ENCODE measurements around the gene PSMB1. TPM values are rescaled to one million over a fixed set of nuclear protein-coding genes. Genes with fewer than 3 reads are reported as not detected.

PSMB1 gene
- total and polyA plus RNA-seq, 9 of the 15 experiments (the other 6 are each of a cell fraction or from before 2014, with no cell fraction given): 447 to 2,953 (median 884) TPM

GRCh38 chr6:170545405-170545804 is 7.7 kb downstream of the PSMB1 start:
- peaks cover 96% of the 10 kb centered on the region for H3K79me2 ChIP-seq (ENCODE audit: control insufficient read depth, insufficient read depth, low read length)
- peaks cover 100% of the 10 kb centered on the region for H3K36me3 ChIP-seq (ENCODE audit: control insufficient read depth, insufficient read depth, low read length)
- POLR2A ChIA-PET: interaction anchor here (1.0 to 1.6 kb wide), 3 partner anchors 7 to 17 kb away, joined by 3 to 4 read pairs (median 3); partner anchors contain the start of gene PSMB1
- DNase-seq (ENCODE audit: extremely low read depth in 1 of 4, low spot score in 3 of 4): no peak
- CTCF ChIA-PET (ENCODE audit: low intra/inter-chr PET ratio): interaction anchor here (0.6 kb wide), 1 partner anchor 823 kb away, joined by 3 read pairs; no protein-coding TSS in a partner anchor
- H3K27ac ChIP-seq (ENCODE audit: extremely low read depth, low read depth, low read length): no peak overlapping the region
- TF ChIP-seq ZBTB26 (CRISPR knock-in tag; IDR thresholded peaks at IDR 0.05): no peak
- 0 out of 2 replicates have a peak, but pooled peaks have one; percentile 15 for TF ChIP-seq RBFOX2 (IDR thresholded peaks at IDR 0.05; ENCODE audit: low read depth, low read length)
- in situ Hi-C loops (cut with MboI): no loop called here
- intact Hi-C loops (cut with micrococcal nuclease): no loop called here
- H3K9ac ChIP-seq (ENCODE audit: insufficient read depth in 1 of 2, low read depth in 2 of 2, low read length in 2 of 2): no peak overlapping the region
- FAIRE-seq: no peak
- no peak overlapping the region for H2AFZ ChIP-seq (ENCODE audit: low read depth, low read length)
- no peaks in the 10 kb centered on the region for H3K27me3 ChIP-seq (ENCODE audit: control insufficient read depth in 2 of 2, insufficient read depth in 2 of 2, low read length in 2 of 2)
- ATAC-seq: no peak
- BruUV-seq (replicated peaks): no TSS peak
- peaks cover 30% of the 10 kb centered on the region for H4K20me1 ChIP-seq (replicated peaks; ENCODE audit: control insufficient read depth, insufficient read depth, low read length)
- 42% methylated on average over 2 of the region's 2 CpGs for WGBS (ENCODE audit: insufficient coverage, low coverage, missing lambda C conversion rate)
- no peaks in the 10 kb centered on the region for H3K9me1 ChIP-seq (ENCODE audit: control insufficient read depth, insufficient read depth, low read length)
- no peaks in the 10 kb centered on the region for H3K9me3 ChIP-seq (replicated peaks; ENCODE audit: control insufficient read depth, insufficient read depth, low read depth, low read length)
- H3K4me3 ChIP-seq: no peak overlapping the region
- peaks cover 0 to 8% of the 10 kb centered on the region in 2 experiments; a peak in 2 of 5 replicates for H3K4me1 ChIP-seq (replicated peaks in 1 of 2; ENCODE audit: control insufficient read depth in 2 of 2, insufficient read depth in 2 of 2, low read length in 2 of 2)
- H3K4me2 ChIP-seq (ENCODE audit: insufficient read depth, low read length): no peak overlapping the region

GRCh38 chr6:170542031-170542719 is 10.9 kb downstream of the PSMB1 start:
- no peak overlapping the region for H3K4me2 ChIP-seq (ENCODE audit: insufficient read depth, low read length)
- WGBS (ENCODE audit: insufficient coverage, low coverage, missing lambda C conversion rate): 86% methylated on average over 10 of the region's 10 CpGs
- H3K9me3 ChIP-seq (replicated peaks; ENCODE audit: control insufficient read depth, insufficient read depth, low read depth, low read length): no peaks in the 10 kb centered on the region
- FAIRE-seq (no peak), DNase-seq (ENCODE audit: extremely low read depth in 1 of 4, low spot score in 3 of 4) (peak in 1 of 4 experiments; percentile 9), ATAC-seq (no peak; the same call in 2 of the 3 replicates)
- peaks cover 79% of the 10 kb centered on the region for H3K79me2 ChIP-seq (ENCODE audit: control insufficient read depth, insufficient read depth, low read length)
- POLR2A ChIA-PET: interaction anchor here (0.6 to 3.0 kb wide), 8 partner anchors 8 to 1485 kb away, joined by 3 to 19 read pairs (median 4); partner anchors contain the start of gene PSMB1
- H3K4me1 ChIP-seq (replicated peaks in 1 of 2; ENCODE audit: control insufficient read depth in 2 of 2, insufficient read depth in 2 of 2, low read length in 2 of 2): no peaks in the 10 kb centered on the region
- no peak overlapping the region for H2AFZ ChIP-seq (ENCODE audit: low read depth, low read length)
- no peak overlapping the region for H3K27ac ChIP-seq (ENCODE audit: extremely low read depth, low read depth, low read length)
- in situ Hi-C loops (cut with MboI) (no loop called here), intact Hi-C loops (cut with micrococcal nuclease) (no loop called here)
- no peak overlapping the region for H3K9ac ChIP-seq (ENCODE audit: insufficient read depth in 1 of 2, low read depth in 2 of 2, low read length in 2 of 2)
- H3K36me3 ChIP-seq (ENCODE audit: control insufficient read depth, insufficient read depth, low read length): peaks cover 100% of the 10 kb centered on the region
- H3K27me3 ChIP-seq (ENCODE audit: control insufficient read depth in 2 of 2, insufficient read depth in 2 of 2, low read length in 2 of 2): no peaks in the 10 kb centered on the region
- CTCF ChIA-PET (ENCODE audit: low intra/inter-chr PET ratio): no interaction called here
- no peaks in the 10 kb centered on the region for H3K9me1 ChIP-seq (ENCODE audit: control insufficient read depth, insufficient read depth, low read length)
- H3K4me3 ChIP-seq: no peak overlapping the region
- no TSS peak for BruUV-seq (replicated peaks)
- H4K20me1 ChIP-seq (replicated peaks; ENCODE audit: control insufficient read depth, insufficient read depth, low read length): peaks cover 16% of the 10 kb centered on the region
- TF ChIP-seq HNRNPLL (IDR thresholded peaks at IDR 0.05; ENCODE audit: low read depth, low read length, poor library complexity, severe bottlenecking) (no peak), DMBX1 (CRISPR knock-in tag; IDR thresholded peaks at IDR 0.05; ENCODE audit: borderline replicate concordance) (no peak), RBFOX2 (IDR thresholded peaks at IDR 0.05; ENCODE audit: low read depth, low read length) (peak; percentile 24; the same call in 1 of the 2 replicates), ZNF79 (CRISPR knock-in tag; IDR thresholded peaks at IDR 0.05; ENCODE audit: low read depth) (no peak), POLR2A (conservative IDR thresholded peaks at IDR 0.05) (peak; percentile 41; the same call in 1 of the 2 replicates), ESRRA (IDR thresholded peaks at IDR 0.05; ENCODE audit: borderline replicate concordance, low read depth) (no peak), KDM1A (IDR thresholded peaks at IDR 0.05) (no peak), BRCA1 (IDR thresholded peaks at IDR 0.05) (no peak), BRCA1 (CRISPR knock-in tag; IDR thresholded peaks at IDR 0.05) (no peak), ZBTB33 (CRISPR knock-in tag; IDR thresholded peaks at IDR 0.05) (0 out of 2 replicates have a peak, but pooled peaks have one; percentile 17)

Measured in K562 (cell line).